HCT116 (cell line): ENCODE data around the gene ATP1A4. TPM values are rescaled to one million over a fixed set of nuclear protein-coding genes. Genes with fewer than 3 reads are reported as not detected.

Source experiments
- ATAC-seq: fragments of 200-7000 bp; cut with Tn5 transposase; 2 replicates; pipeline ENCODE4 v1.9.1; 2020; ENCODE audit warnings: mild to moderate bottlenecking, moderate library complexity
- BruUV-seq: library from RNA; stranded (reverse); fragments of 400-500 nt; replicated peaks from 2 replicates; lab custom pipeline; 2021; lab: Mats Ljungman, UMichigan
- CTCF ChIA-PET: fragments of 300-600 bp; sonication (Branson Sonifier 250); formaldehyde crosslinking; loops from one replicate; lab custom pipeline; 2021; ENCODE audit warnings: antibody characterized with exemption; lab: Charles Lee
- POLR2A ChIA-PET: fragments of 300-600, 350-600 bp; sonication (Branson Sonifier 250); formaldehyde crosslinking; loops from one replicate; lab custom pipeline; 2021; ENCODE audit warnings: antibody characterized with exemption; lab: Charles Lee
- RAD21 ChIA-PET, 2 experiments: fragments of 300-600 bp; sonication (Branson Sonifier 250); formaldehyde crosslinking; loops; one replicate each; lab custom pipeline; 2023; ENCODE audit warnings: low total read pairs in 2 of 2; ENCODE audit not compliant: uncharacterized antibody in 2 of 2, unreplicated experiment in 2 of 2, low non-redundant PET in 1 of 2; lab: Charles Lee
- DNase-seq: peaks from one replicate; pipeline ENCODE4 v3.0.0-alpha.2; 2010; ENCODE audit warnings: low read depth, low spot score
- H2AFZ ChIP-seq: fragments of 200-600 bp; shearing (Covaris generic), sonication (generic); 2 replicates; pipeline ENCODE4 v1.6.1; 2017; ENCODE audit warnings: low read depth, mixed run types, mixed read lengths, antibody characterized with exemption, low read length; ENCODE audit not compliant: poor library complexity, severe bottlenecking
- H3K27ac ChIP-seq: 2 replicates; pipeline ENCODE4 v1.5.1; 2012; ENCODE audit warnings: low read depth, low read length
- H3K27me3 ChIP-seq: fragments of 200-600 bp; sonication (generic); 2 replicates; pipeline ENCODE4 v1.6.1; 2016; ENCODE audit warnings: mixed run types, low read length, mixed read lengths; ENCODE audit not compliant: insufficient read depth
- H3K36me3 ChIP-seq, 2 experiments: fragments of 200-500 bp in 1 of 2; fragments of 200-600 bp in 1 of 2; sonication (Bioruptor generic) in 1 of 2; sonication (generic) in 1 of 2; 2 replicates each; pipeline versions ENCODE4 v1.5.1 to v1.6.1; 2014 to 2016; ENCODE audit warnings: low read length in 2 of 2, inconsistent platforms in 1 of 2, mixed read lengths in 1 of 2, mixed run types in 1 of 2; ENCODE audit not compliant: insufficient read depth in 2 of 2, control insufficient read depth in 1 of 2
- H3K4me1 ChIP-seq, 2 experiments: fragments of 200-600 bp in 1 of 2; sonication (generic) in 1 of 2; 2 replicates each; pipeline versions ENCODE4 v1.5.1 to v1.6.1; 2012 to 2017; ENCODE audit warnings: low read length in 2 of 2, inconsistent platforms in 1 of 2, mild to moderate bottlenecking in 1 of 2, mixed read lengths in 1 of 2, mixed run types in 1 of 2, moderate library complexity in 1 of 2; ENCODE audit not compliant: insufficient read depth in 2 of 2, control insufficient read depth in 1 of 2
- H3K4me2 ChIP-seq: fragments of 200-600 bp; sonication (generic); 2 replicates; pipeline ENCODE4 v1.6.1; 2017; ENCODE audit warnings: mixed run types, low read length, mixed read lengths
- H3K4me3 ChIP-seq, 2 experiments: fragments of 200-600 bp in 1 of 2; sonication (generic) in 1 of 2; replicated peaks in 1 of 2; 2 replicates each; pipeline ENCODE4 v1.5.1; 2011 to 2016; ENCODE audit warnings: low read length in 2 of 2, control low read depth in 1 of 2, low read depth in 1 of 2, mild to moderate bottlenecking in 1 of 2, mixed read lengths in 1 of 2, mixed run types in 1 of 2
- H3K79me2 ChIP-seq: fragments of 200-600 bp; sonication (generic); 2 replicates; pipeline ENCODE4 v1.6.1; 2017; ENCODE audit warnings: mild to moderate bottlenecking, mixed run types, low read length, moderate library complexity, mixed read lengths; ENCODE audit not compliant: insufficient read depth
- H3K9ac ChIP-seq: fragments of 200-600 bp; sonication (generic); 2 replicates; pipeline ENCODE4 v1.6.1; 2016; ENCODE audit warnings: low read length, mixed read lengths
- H3K9me2 ChIP-seq: fragments of 200-600 bp; sonication (generic), shearing (Covaris generic); 2 replicates; pipeline ENCODE4 v1.6.1; 2017; ENCODE audit warnings: mixed run types, mild to moderate bottlenecking, moderate library complexity; ENCODE audit not compliant: insufficient read depth
- H3K9me3 ChIP-seq, 2 experiments: fragments of 200-500 bp in 1 of 2; fragments of 200-600 bp in 1 of 2; sonication (Bioruptor generic) in 1 of 2; sonication (generic) in 1 of 2; 2 replicates each; pipeline ENCODE4 v1.6.1; 2014 to 2017; ENCODE audit warnings: low read length in 2 of 2, mixed read lengths in 2 of 2, inconsistent platforms in 1 of 2, low read depth in 1 of 2, mild to moderate bottlenecking in 1 of 2, mixed run types in 1 of 2, moderate library complexity in 1 of 2; ENCODE audit not compliant: control insufficient read depth in 1 of 2, insufficient read depth in 1 of 2
- H4K20me1 ChIP-seq: fragments of 200-600 bp; sonication (generic), shearing (Covaris generic); 2 replicates; pipeline ENCODE4 v1.6.1; 2017; ENCODE audit warnings: mixed run types, mild to moderate bottlenecking, moderate library complexity; ENCODE audit not compliant: insufficient read depth
- ATF3 ChIP-seq: IDR thresholded peaks from 2 replicates; pipeline ENCODE4 v1.6.1; 2012
- CBX3 ChIP-seq: IDR thresholded peaks from 2 replicates; pipeline ENCODE4 v1.6.1; 2012; ENCODE audit warnings: low read depth
- ELF1 ChIP-seq: IDR thresholded peaks from 2 replicates; pipeline ENCODE4 v1.6.1; 2012; ENCODE audit warnings: low read depth, borderline replicate concordance
- EZH2 ChIP-seq: fragments of 200-600 bp; sonication (generic); IDR thresholded peaks from 2 replicates; pipeline ENCODE4 v1.6.1; 2017; ENCODE audit warnings: antibody characterized with exemption, mixed run types
- EZH2phosphoT487 ChIP-seq: fragments of 200-600 bp; IDR thresholded peaks from 2 replicates; pipeline ENCODE4 v1.6.1; 2018; ENCODE audit warnings: antibody characterized with exemption, borderline replicate concordance
- POLR2AphosphoS5 ChIP-seq: IDR thresholded peaks from 2 replicates; pipeline ENCODE4 v1.6.1; 2011; ENCODE audit warnings: mild to moderate bottlenecking, low read depth, low read length, moderate library complexity
- REST ChIP-seq: IDR thresholded peaks from 2 replicates; pipeline ENCODE4 v1.6.1; 2012; ENCODE audit warnings: low read depth
- SIN3A ChIP-seq: IDR thresholded peaks from 2 replicates; pipeline ENCODE4 v1.6.1; 2012; ENCODE audit warnings: low read depth
- SP1 ChIP-seq: IDR thresholded peaks from 2 replicates; pipeline ENCODE4 v1.6.1; 2012; ENCODE audit warnings: low read depth
- SRF ChIP-seq: IDR thresholded peaks from 2 replicates; pipeline ENCODE4 v1.6.1; 2012; ENCODE audit warnings: low read depth
- TCF7L2 ChIP-seq: IDR thresholded peaks from 2 replicates; pipeline ENCODE4 v1.7.0; 2011; ENCODE audit warnings: borderline replicate concordance, inconsistent platforms; ENCODE audit not compliant: insufficient read depth, insufficient read length; ENCODE audit errors: extremely low read depth
- YY1 ChIP-seq: IDR thresholded peaks from 2 replicates; pipeline ENCODE4 v1.6.1; 2011; ENCODE audit warnings: low read length, low read depth, moderate library complexity, mild to moderate bottlenecking; ENCODE audit not compliant: insufficient replicate concordance; ENCODE audit errors: extremely low read depth
- ZBTB33 ChIP-seq: IDR thresholded peaks from 2 replicates; pipeline ENCODE4 v1.6.1; 2011; ENCODE audit warnings: mild to moderate bottlenecking, low read length, moderate library complexity; ENCODE audit not compliant: insufficient replicate concordance; ENCODE audit errors: extremely low read depth
- ZNF274 ChIP-seq: fragments of 200-500 bp; sonication (Bioruptor generic); IDR thresholded peaks from 2 replicates; pipeline ENCODE4 v1.6.1; 2014; ENCODE audit warnings: mild to moderate bottlenecking, low read depth, low read length, inconsistent platforms
- intact Hi-C: fragments of 100-400 bp; cut with micrococcal nuclease; formaldehyde crosslinking; loops from 2 replicates; pipeline ENCODE4 v1.10.0; 2022
- total RNA-seq: library from RNA; stranded (reverse); gene quantifications from one replicate; pipeline ENCODE4 v1.2.1, GENCODE V29; 2021; ENCODE audit not compliant: unreplicated experiment

ATP1A4 gene
- total RNA-seq, 1 experiment from 2014 or later = not detected

DNA sequence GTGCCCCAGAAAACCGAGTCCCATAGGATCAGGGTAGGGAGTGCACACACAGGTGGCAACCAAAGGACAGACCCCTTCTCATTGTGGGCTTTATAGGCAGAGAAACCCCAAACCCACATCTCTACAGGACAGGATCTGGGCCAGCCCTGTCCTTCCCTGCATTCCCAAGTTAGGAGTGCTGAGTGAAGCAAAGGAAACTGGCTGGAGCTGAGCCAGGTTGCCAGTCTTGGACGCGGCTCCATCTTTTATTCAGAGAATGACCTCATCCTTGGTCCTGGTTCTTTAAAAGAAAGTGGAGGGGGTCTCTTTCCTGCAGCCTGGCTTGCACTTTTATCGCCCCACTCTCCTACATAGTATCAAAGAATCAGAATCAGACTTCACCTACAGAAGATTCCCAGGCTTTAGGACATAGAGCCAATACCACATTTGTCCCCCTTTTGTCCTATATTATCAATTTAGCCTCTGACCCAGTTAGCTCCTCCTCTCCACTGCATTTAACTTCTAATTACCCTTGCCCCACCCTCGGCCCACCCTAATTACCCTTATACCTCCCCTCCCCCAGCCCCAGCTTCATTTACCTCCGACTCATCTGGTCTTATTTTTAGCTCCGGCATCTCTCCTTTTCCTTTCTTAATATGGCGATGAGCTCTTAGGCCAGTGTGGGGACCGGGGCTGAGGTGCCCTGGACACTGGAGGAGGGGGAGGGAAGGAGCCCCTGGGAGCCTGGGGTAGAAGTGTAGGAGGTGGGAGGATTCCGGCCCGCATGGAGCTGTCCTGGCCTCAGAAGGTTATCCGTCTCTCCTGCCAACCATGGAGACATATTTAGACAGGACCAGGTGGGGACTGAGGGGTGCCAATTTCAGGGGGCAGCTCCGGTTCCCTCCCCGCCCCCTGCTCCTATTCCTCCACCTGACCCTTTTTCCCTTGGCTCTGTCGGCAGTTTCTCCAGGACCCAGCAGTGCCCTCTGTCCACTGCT lies 38.5 kb downstream of the ATP1A4 start, which contains the start of gene CASQ1:
CASQ1 (plus strand) TSS at position 927 of the 977 bp plus-strand sequence. CDS start 177 bp downstream, outside the sequence.
- ATAC-seq (no peak), DNase-seq (no peak)
- no peak within 1 kb of the TSS for H3K27ac ChIP-seq
- H3K79me2 ChIP-seq = no peaks in the 10 kb centered on the region
- BruUV-seq = no TSS peak
- POLR2A ChIA-PET = no interaction called here
- no peaks in the 10 kb centered on the region for H3K9me2 ChIP-seq
- H3K4me1 ChIP-seq = peaks cover 3 to 4% of the 10 kb centered on the region in 2 experiments; a peak in 2 of 4 replicates
- TF ChIP-seq SIN3A (no peak), EZH2phosphoT487 (no peak), REST (no peak), EZH2 (no peak), ELF1 (no peak), SRF (no peak), CBX3 (no peak), ATF3 (no peak), YY1 (no peak), ZNF274 (no peak), SP1 (no peak), ZBTB33 (no peak), POLR2AphosphoS5 (no peak), TCF7L2 (no peak)
- no peaks in the 10 kb centered on the region for H3K9me3 ChIP-seq
- CTCF ChIA-PET = interaction anchor here (1.0 kb wide), 1 partner anchor 62 kb away, joined by 3 read pairs; no protein-coding TSS in a partner anchor
- H3K4me2 ChIP-seq = no peak within 1 kb of the TSS
- no peaks in the 10 kb centered on the region for H3K36me3 ChIP-seq
- H4K20me1 ChIP-seq = no peaks in the 10 kb centered on the region
- RAD21 ChIA-PET = interaction anchor here in 1 of 2 experiments (0.5 kb wide), 1 partner anchor 60 kb away, joined by 6 read pairs; no protein-coding TSS in a partner anchor
- no peak within 1 kb of the TSS for H3K9ac ChIP-seq
- intact Hi-C loops = loop anchor here (5.0 kb wide), 1 partner anchor 187 kb away; no protein-coding TSS in a partner anchor
- H2AFZ ChIP-seq = no peak within 1 kb of the TSS
- no peak within 1 kb of the TSS for H3K4me3 ChIP-seq
- no peaks in the 10 kb centered on the region for H3K27me3 ChIP-seq
